C4-2B (cell line): Measurements from ENCODE around the gene FRS3.

Experiments
- CTCF ChIP-seq: fragments of 450-650 bp; conservative IDR thresholded peaks from 2 replicates; pipeline ENCODE4 v1.5.1; 2017; ENCODE audit warnings: mild to moderate bottlenecking
- ZFX ChIP-seq: fragments of 450-650 bp; IDR thresholded peaks from 2 replicates; pipeline ENCODE4 v1.6.1; 2017

- TF ChIP-seq CTCF (no peak), ZFX (no peak)
Observed at GRCh38 chr6:41774841-41775240, 4.9 kb downstream of the FRS3 start.
